C4-2B (cell line): Measurements from ENCODE around the gene KLF15.

Experiments used
- H3K27ac ChIP-seq: fragments of 450-650 bp; 2 replicates; pipeline ENCODE4 v1.5.1; 2017
- ZFX ChIP-seq: fragments of 450-650 bp; IDR thresholded peaks from 2 replicates; pipeline ENCODE4 v1.6.1; 2017
- TF ChIP-seq, protein P1 (sequence below): fragments of 450-650 bp; conservative IDR thresholded peaks from 2 replicates; pipeline ENCODE4 v1.5.1; 2017; ENCODE audit warnings: mild to moderate bottlenecking

KLF15 gene

GRCh38 chr3:126322181-126322967, 34.8 kb downstream of the KLF15 start:
- TF ChIP-seq, protein P1, sequence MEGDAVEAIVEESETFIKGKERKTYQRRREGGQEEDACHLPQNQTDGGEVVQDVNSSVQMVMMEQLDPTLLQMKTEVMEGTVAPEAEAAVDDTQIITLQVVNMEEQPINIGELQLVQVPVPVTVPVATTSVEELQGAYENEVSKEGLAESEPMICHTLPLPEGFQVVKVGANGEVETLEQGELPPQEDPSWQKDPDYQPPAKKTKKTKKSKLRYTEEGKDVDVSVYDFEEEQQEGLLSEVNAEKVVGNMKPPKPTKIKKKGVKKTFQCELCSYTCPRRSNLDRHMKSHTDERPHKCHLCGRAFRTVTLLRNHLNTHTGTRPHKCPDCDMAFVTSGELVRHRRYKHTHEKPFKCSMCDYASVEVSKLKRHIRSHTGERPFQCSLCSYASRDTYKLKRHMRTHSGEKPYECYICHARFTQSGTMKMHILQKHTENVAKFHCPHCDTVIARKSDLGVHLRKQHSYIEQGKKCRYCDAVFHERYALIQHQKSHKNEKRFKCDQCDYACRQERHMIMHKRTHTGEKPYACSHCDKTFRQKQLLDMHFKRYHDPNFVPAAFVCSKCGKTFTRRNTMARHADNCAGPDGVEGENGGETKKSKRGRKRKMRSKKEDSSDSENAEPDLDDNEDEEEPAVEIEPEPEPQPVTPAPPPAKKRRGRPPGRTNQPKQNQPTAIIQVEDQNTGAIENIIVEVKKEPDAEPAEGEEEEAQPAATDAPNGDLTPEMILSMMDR = no peak
- TF ChIP-seq ZFX = no peak
- no peak overlapping the region for H3K27ac ChIP-seq

DNA sequence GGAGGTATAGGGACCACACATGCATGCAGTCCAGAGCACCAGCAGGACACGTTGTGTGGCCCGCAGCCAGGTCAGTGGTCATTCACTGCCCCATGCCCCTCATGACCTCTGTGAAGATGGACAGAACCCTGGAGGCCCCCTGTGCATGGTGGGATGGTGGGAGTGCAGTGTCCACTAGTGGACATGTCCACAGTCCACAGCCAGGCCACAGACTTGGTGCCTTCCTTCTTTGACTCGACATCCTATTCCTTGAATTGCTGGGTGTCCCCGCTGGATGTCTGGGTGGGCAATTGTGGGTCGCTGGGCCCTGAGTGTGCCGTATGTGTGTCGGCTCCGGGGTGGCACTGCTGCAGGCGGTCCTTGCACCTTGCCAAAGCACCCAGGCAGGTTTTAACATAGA, 35.7 kb downstream of the KLF15 start:
- TF ChIP-seq, protein P1 = no peak
- no peak for TF ChIP-seq ZFX
- no peak overlapping the region for H3K27ac ChIP-seq

DNA sequence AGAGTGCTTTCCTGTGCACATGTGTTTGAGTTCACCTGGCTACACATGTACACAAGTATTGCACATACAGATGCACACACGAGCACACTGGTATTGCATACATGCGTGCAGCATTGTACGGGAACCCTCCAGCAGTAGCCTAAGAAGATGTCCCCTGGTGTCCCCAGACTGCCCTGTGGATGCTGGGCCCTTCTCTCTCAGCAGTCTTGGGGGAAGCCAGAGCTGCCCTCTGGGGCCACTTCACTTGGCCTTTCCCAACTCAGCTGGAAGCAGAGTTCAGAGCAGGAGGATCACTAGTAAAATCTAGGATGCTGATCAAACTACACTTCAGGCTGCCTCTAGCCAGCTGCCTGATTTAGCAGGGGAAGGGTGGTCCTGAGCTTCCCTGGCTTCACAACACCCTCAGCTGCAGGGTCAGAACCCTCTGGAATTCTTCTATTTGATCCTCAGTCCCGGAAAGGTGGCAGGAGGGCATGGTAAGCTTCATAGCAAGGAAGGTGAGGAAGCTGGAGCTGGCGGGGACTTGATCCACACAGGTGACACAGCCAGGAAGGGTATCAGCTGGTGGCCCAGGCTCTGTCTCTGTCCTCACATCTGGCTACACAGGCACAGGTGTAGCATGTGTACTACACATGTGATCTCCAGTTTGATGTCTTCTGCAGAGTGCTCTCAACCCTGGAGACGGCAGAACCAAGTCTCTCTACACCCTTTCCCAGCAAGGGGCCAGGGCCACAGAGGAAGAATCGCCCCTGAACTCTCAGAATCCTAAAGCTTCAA, 36.5 kb downstream of the KLF15 start:
- TF ChIP-seq, protein P1 = no peak
- TF ChIP-seq ZFX = no peak
- H3K27ac ChIP-seq = no peak overlapping the region

GRCh38 chr3:126319701-126320295, 37.4 kb downstream of the KLF15 start:
- TF ChIP-seq, protein P1 = no peak
- no peak; the same call in 1 of the 2 replicates for TF ChIP-seq ZFX
- no peak overlapping the region for H3K27ac ChIP-seq

DNA sequence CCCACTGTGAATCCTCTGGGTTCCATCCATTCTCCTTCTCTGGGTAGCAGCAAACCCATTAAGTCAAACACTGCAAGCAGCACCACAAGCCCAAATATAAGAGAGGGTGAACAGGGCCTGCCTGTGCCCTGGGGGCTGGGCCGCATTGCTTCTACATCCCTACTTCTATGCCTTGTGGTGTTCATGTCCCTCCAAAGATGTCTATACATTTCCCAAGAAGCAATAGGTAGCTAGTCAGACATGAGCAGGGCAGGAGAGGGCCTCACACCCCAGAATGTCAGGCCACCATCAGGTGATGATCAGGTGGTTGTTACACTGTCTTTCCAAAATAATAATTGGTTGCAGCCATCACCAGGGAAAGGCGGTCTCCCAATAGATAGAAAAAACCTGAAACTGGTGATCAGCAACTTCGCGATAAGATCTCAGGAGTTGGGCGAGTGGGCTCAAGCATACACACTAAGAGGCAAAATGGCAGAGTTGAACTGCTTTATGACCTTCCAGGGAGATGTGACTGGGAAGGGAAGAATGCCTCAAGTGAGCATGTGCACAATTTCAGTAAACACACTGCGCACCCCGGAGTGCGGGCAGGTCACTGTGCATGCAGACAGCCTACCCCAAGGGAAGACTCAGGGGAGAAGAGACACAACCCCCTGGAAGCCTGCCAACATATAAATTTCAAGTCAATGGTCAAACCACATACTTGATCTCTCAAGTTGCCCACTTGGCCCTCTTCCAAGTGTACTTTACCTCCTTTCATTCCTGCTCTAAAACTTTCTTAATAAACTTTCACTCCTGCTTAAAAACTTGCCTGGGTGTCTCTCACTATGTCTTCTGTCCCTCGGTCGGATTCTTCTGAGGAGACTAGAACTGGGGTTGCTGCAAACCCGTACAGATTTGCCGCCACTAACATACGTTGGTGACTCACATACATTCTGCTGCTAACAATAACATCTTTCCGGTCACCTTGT, 39.9 kb downstream of the KLF15 start:
- TF ChIP-seq ZFX = no peak
- TF ChIP-seq, protein P1 = no peak
- H3K27ac ChIP-seq = no peak overlapping the region

DNA sequence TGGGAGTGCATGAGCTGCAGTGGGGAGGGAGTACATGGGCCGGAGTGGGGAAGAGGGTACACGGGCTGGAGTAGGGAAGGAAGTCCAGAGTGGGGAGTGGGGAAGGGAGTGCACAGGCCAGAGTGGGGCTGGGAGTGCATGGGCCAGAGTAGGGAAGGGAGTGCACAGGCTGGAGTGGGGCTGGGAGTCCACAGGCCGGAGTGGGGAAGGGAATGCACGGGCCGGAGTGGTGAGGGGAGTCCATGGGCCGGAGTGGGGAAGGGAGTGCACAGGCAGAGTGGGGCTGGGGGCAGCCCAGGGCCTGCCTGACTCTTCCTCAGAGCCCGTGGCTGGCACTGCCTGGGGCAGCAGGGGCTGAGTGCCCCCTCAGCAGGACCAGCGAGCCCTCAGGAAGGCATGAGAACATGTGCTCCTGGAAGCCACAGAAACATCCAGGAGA, 40.7 kb downstream of the KLF15 start:
- no peak for TF ChIP-seq ZFX
- TF ChIP-seq, protein P1 = no peak
- no peak overlapping the region for H3K27ac ChIP-seq
